Stimulated activated CD8-positive, alpha-beta memory T cell treated with anti-CD3 and anti-CD28 coated beads, Interleukin-4, amount 100 ng/mL, for 1 hour (primary cell): ENCODE results near the gene NUDT22.
A peak's percentile ranks its signal among the peaks of the same experiment; 100 is the strongest.

Experiments used
- DNase-seq, 2 donors: peaks; one replicate each; pipeline ENCODE4 v3.0.0-alpha.2; 2020; ENCODE audit warnings: low read depth in 2 of 2, low spot score in 1 of 2

Gene NUDT22

DNA sequence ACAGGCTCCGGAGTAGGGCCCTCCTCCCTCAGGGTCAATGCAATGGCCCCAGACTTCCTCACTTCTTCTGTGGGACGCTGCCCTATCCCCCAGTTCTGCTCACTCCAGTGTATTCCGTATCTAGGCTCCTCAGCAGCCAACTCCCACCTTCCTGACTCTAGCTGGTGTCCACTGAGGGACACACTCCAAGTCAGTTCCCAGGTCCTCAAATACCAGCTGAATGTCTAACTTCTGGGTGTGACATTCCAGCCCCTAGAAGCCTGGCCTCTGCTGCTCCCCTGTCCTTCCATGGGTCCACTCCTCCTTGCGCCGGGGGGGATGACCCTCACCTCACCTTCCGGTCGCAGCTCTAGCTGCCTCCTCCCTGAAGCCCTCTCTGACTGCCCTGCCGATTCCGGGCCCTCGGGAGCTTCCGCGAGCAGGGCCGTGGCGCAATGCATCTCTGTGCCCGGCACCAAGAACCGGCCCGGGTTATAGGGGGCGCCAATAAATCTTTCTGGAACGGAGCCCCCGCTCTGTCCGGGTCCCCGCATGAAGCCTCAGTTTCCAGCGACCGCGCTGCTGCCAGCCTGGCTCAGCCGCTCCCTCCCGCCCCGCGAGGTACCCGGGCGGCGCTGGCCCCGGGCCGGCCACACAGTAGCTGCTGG lies 42.9 kb downstream of the NUDT22 start:
- no peak for DNase-seq

DNA sequence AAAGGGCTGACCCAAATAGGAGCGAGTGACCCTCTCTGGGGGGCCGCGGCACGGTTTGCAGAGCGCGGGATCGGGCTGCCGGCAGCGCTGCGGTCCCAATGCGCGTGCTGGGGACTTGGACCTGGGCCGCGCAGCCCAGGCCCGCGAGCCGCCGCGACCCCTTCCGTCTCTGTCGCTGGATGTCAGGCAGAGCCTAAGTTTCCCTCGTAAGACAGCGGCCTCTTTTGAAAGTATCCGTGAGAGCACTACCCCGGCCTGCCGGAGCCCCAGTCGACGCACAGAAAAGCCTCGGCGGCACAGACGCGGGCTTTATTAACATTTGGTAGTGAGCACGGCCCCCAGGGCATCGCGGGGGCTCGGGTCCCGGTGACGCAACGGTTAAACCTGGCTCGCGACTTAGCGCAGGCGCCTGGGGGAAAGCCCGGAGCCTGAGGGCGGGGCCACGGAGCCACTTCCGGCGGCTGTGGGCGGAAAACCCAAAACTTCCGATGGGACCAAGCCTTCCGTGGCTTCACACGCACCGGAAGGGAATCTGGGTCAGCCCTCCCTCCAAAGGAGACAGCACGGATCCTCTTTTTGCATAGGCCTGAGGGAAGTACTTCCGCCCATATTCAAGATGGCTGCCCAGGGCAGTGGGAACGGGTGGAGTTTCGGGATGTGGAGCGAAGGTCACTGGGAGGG lies 43.6 kb downstream of the NUDT22 start:
- peak; percentile 93 to 95 for DNase-seq

DNA sequence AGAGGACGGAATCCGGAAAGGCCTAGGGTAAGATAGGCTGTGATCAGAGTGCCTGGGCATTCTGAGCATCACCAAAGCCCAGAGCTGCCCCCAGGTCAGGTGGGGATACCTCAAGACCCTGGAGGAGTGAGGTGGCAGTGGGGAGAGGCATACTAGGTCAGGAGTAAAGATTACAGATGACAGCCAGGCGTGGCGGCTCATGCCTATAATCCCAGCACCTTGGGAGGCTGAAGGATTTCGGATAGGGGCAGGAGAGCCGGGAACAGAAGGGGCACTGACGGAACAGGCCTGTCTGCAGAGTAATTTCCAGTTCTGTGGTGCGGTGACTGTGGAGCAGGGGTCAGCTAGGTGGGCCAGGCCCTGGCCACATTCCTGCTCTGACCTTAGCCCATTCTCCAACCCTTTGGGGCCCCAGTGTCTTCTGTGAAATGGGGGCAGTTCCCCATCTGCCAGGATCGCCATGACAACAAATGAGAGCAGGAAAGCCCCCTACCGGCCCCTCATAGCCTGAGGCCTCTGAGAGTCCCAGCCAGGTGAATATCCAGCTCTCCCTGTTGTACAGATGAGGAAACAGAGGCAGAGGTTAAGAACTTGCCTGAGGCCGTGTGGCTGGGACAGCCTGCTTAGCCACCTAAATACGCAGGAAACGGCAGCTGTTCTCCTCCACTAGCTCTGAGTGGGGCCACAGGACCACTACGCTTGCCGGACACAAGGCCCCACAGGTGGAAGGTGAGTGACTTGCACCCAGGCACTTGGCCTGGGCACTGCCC lies 49.1 kb downstream of the NUDT22 start:
- no peak for DNase-seq

DNA sequence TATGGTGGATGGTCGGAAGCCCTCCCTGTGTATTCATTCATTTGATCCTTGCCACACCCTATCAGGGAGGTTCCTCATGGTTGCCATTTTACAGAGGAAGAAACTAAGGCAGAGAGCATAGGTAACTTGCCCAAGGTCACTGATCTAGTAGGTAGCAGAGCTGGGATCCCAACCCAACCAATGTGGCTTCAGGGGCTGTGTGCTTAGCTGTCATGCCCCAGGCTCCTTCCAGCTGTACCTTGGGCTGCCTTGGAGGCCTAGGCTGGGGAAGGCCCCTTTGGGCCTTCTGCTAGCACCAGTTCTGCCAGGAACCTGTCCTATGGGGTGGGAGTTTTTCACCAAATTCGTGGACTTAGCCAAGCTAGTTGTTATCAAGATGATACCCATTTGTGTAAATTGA lies 49.8 kb downstream of the NUDT22 start:
- no peak for DNase-seq

DNA sequence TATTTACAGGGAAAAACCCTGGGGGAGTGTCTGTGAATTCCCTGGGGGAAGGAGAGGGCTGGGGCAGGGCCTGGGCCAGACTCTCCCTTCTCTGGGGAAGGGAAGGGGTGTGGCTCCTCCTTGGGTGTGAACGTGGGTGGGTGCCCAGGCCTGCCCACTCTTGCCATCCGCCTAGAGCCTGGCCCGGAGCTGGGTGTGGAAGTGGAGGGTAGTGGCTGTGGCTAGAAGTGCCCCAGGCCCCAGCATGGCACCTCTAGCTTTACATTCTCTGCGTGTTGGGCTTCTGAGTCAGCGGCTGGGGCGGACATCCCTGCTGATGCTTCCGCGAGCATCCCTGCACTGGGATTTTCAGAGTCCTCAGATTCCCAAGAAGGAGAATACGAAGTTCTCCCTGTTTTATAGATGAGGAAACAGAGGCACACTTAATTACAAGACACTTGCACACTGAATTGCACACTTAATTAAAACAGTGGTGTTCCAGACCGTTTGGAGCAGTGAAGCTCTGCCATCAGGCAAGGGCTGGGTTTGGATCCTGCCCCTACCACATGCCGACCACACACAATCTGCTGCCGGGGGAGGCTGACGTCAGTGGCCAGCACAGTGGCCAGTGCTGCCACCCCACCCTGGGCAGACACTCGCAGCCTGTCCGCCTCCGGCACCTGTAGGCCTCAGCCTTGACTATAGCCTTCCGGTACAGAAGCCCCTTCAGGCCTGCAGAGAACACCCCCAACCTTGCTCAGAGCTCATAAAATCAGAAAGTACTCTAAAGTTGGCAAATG lies 50.8 kb downstream of the NUDT22 start:
- DNase-seq = no peak

DNA sequence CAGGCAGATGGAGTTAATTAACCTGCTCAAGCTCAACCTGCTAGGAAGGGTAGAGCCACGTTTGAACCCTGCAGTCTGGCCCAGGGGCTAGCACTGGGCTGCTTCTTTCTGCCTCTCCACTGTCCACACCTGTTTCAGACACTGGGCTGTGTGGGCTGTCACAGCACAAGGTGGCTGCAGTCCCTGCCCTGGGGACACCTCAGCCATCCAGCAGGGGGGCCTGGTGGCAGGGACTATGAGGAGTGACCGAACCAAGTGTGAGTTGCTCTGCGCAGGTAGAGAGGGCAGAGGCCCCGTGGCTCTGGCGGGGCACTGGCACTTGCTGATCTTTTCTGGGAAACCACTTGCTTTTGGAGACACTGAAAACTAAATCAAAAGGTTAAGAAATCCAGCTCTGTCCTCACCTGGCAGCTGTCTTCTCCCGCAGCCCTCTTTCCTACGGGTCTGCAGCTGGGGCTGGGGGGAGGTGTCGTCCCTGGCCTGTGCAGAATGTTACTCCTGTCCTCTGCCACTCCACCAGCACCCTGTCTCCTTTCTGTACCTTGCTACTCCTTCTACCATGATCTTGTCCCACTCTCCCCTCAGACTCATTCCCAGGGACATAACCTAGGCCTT lies 52.6 kb downstream of the NUDT22 start:
- no peak for DNase-seq
